Left hindlimb (tissue), 1 donor: Measurements from ENCODE around the gene PLGRKT.
A peak's percentile ranks its signal among the peaks of the same experiment; 100 is the strongest.
"Not testable (repeated sequence)": the region's sequence is repeated elsewhere in the genome, so short reads cannot be mapped to it uniquely, and the experiment has no call there.

Experiments used
- DNase-seq: peaks from one replicate; pipeline ENCODE4 v3.0.0-alpha.2; 2018

PLGRKT gene

GRCh38 chr9:5450359-5451091 is 12.8 kb upstream of the PLGRKT start, which contains the start of gene CD274:
CD274 (plus strand) TSS chr9:5450542; CDS start chr9:5456114, 5,572 bp downstream.
- peak; percentile 83 for DNase-seq

- DNase-seq = no peak
Measured at GRCh38 chr9:5449521-5450358, 12.0 kb upstream of the PLGRKT start.

- DNase-seq = no peak
Measured at GRCh38 chr9:5448461-5449435, 11.0 kb upstream of the PLGRKT start.

- DNase-seq = no peak
Measured at GRCh38 chr9:5448016-5448415, 10.3 kb upstream of the PLGRKT start.

- no peak for DNase-seq
Measured at GRCh38 chr9:5447337-5447736, 9.6 kb upstream of the PLGRKT start.

- no peak for DNase-seq
Measured at GRCh38 chr9:5446451-5447236, 8.9 kb upstream of the PLGRKT start.

- no peak for DNase-seq
Measured at GRCh38 chr9:5445886-5446285, 8.2 kb upstream of the PLGRKT start.

- not testable (repeated sequence) for DNase-seq
Measured at GRCh38 chr9:5445096-5445495, 7.4 kb upstream of the PLGRKT start.

GRCh38 chr9:5443850-5444249 is 6.1 kb upstream of the PLGRKT start:
- DNase-seq = no peak

- no peak for DNase-seq
Measured at GRCh38 chr9:5442400-5443011, 4.8 kb upstream of the PLGRKT start.

GRCh38 chr9:5441043-5441442 is 3.3 kb upstream of the PLGRKT start:
- no peak for DNase-seq

- no peak for DNase-seq
Measured at GRCh38 chr9:5440426-5440825, 2.7 kb upstream of the PLGRKT start.

- no peak for DNase-seq
Measured at GRCh38 chr9:5438301-5439162, 807 bp upstream of the PLGRKT start.

- no peak for DNase-seq
Measured at GRCh38 chr9:5436441-5436840, 1.3 kb downstream of the PLGRKT start.

GRCh38 chr9:5435912-5436311 is 1.8 kb downstream of the PLGRKT start:
- DNase-seq = no peak

GRCh38 chr9:5433841-5434810 is 3.6 kb downstream of the PLGRKT start:
- DNase-seq = not testable (repeated sequence)

- not testable (repeated sequence) for DNase-seq
Measured at GRCh38 chr9:5433328-5433727, 4.4 kb downstream of the PLGRKT start.

- not testable (repeated sequence) for DNase-seq
Measured at GRCh38 chr9:5432890-5433289, 4.8 kb downstream of the PLGRKT start.

- no peak for DNase-seq
Measured at GRCh38 chr9:5430912-5431311, 6.8 kb downstream of the PLGRKT start.
